HEK293 (cell line): ENCODE measurements around the gene IGFBP5.

Experiments used
- CTCF ChIA-PET: fragments of 350-600 bp; formaldehyde crosslinking; extraction: SDS; loops from one replicate; lab custom pipeline; 2021; ENCODE audit warnings: antibody characterized with exemption; lab: Yijun Ruan, JAX
- POLR2A ChIA-PET: fragments of 300-600 bp; formaldehyde crosslinking; extraction: SDS; loops from one replicate; lab custom pipeline; 2020; ENCODE audit warnings: antibody characterized with exemption, inconsistent platforms; lab: Yijun Ruan, JAX
- H3K27ac ChIP-seq: fragments of 200-500 bp; sonication (Bioruptor generic); 2 replicates; pipeline ENCODE4 v1.5.1; 2014; ENCODE audit warnings: low read depth, low read length, control low read depth, inconsistent platforms; ENCODE audit errors: extremely low read depth
- H3K36me3 ChIP-seq, 2 experiments: fragments of 200-500 bp in 1 of 2; sonication (Bioruptor generic) in 1 of 2; 1 replicate in 1 of 2; 2 replicates in 1 of 2; pipeline ENCODE4 v1.5.1; 2014 to 2017; ENCODE audit warnings: inconsistent platforms in 2 of 2, low read length in 2 of 2; ENCODE audit not compliant: control insufficient read depth in 2 of 2, insufficient read depth in 1 of 2
- H3K4me1 ChIP-seq: fragments of 200-500 bp; sonication (Bioruptor generic); 2 replicates; pipeline ENCODE4 v1.5.1; 2014; ENCODE audit warnings: mild to moderate bottlenecking, low read length, inconsistent platforms; ENCODE audit not compliant: control insufficient read depth, insufficient read depth
- H3K4me3 ChIP-seq: 2 replicates; pipeline ENCODE4 v1.5.1; 2011; ENCODE audit warnings: low read depth, mild to moderate bottlenecking, control low read depth, low read length, moderate library complexity
- H3K9me3 ChIP-seq: fragments of 200-500 bp; sonication (Bioruptor generic); 2 replicates; pipeline ENCODE4 v1.5.1; 2014; ENCODE audit warnings: low read depth, low read length, inconsistent platforms; ENCODE audit not compliant: control insufficient read depth, insufficient read depth
- KLF8 ChIP-seq: fragments of 450-650 bp; formaldehyde crosslinking; IDR thresholded peaks from 2 replicates; pipeline ENCODE4 v1.5.1; 2016; ENCODE audit warnings: missing biosample characterization, missing genetic modification characterization
- PRDM4 ChIP-seq: fragments of 450-650 bp; formaldehyde crosslinking; IDR thresholded peaks from 2 replicates; pipeline ENCODE4 v1.5.1; 2017; ENCODE audit warnings: missing biosample characterization, missing genetic modification characterization
- SP2 ChIP-seq: fragments of 450-650 bp; formaldehyde crosslinking; IDR thresholded peaks from 2 replicates; pipeline ENCODE4 v1.5.1; 2016; ENCODE audit warnings: missing biosample characterization, missing genetic modification characterization
- SP7 ChIP-seq: fragments of 450-650 bp; formaldehyde crosslinking; IDR thresholded peaks from 2 replicates; pipeline ENCODE4 v1.5.1; 2016; ENCODE audit warnings: missing biosample characterization, missing genetic modification characterization
- ZNF175 ChIP-seq: fragments of 450-650 bp; formaldehyde crosslinking; IDR thresholded peaks from 2 replicates; pipeline ENCODE4 v1.5.1; 2016; ENCODE audit warnings: missing biosample characterization, missing genetic modification characterization
- ZNF2 ChIP-seq: fragments of 450-650 bp; formaldehyde crosslinking; IDR thresholded peaks from 2 replicates; pipeline ENCODE4 v1.5.1; 2016; ENCODE audit warnings: missing biosample characterization, missing genetic modification characterization
- ZNF202 ChIP-seq: fragments of 450-650 bp; formaldehyde crosslinking; IDR thresholded peaks from 2 replicates; pipeline ENCODE4 v1.5.1; 2016; ENCODE audit warnings: missing biosample characterization, missing genetic modification characterization, borderline replicate concordance
- ZNF223 ChIP-seq: fragments of 450-650 bp; formaldehyde crosslinking; IDR thresholded peaks from 2 replicates; pipeline ENCODE4 v1.5.1; 2016; ENCODE audit warnings: missing biosample characterization, missing genetic modification characterization
- ZNF341 ChIP-seq: fragments of 450-650 bp; formaldehyde crosslinking; IDR thresholded peaks from 2 replicates; pipeline ENCODE4; 2016; ENCODE audit warnings: low read depth, missing biosample characterization, missing genetic modification characterization
- ZNF391 ChIP-seq: fragments of 450-650 bp; formaldehyde crosslinking; IDR thresholded peaks from 2 replicates; pipeline ENCODE4 v1.5.1; 2016; ENCODE audit warnings: low read depth, missing biosample characterization, missing genetic modification characterization, borderline replicate concordance
- ZNF530 ChIP-seq: fragments of 450-650 bp; formaldehyde crosslinking; IDR thresholded peaks from 2 replicates; pipeline ENCODE4 v1.5.1; 2016; ENCODE audit warnings: low read depth, missing biosample characterization, missing genetic modification characterization
- ZNF580 ChIP-seq: fragments of 450-650 bp; formaldehyde crosslinking; IDR thresholded peaks from 2 replicates; pipeline ENCODE4 v1.5.1; 2016; ENCODE audit warnings: missing biosample characterization, missing genetic modification characterization
- ZNF658 ChIP-seq: fragments of 450-650 bp; formaldehyde crosslinking; IDR thresholded peaks from 2 replicates; pipeline ENCODE4; 2016; ENCODE audit warnings: missing biosample characterization, missing genetic modification characterization
- ZNF660 ChIP-seq: fragments of 450-650 bp; IDR thresholded peaks from 2 replicates; pipeline ENCODE4 v1.5.1; 2018; ENCODE audit warnings: missing biosample characterization, mild to moderate bottlenecking, missing genetic modification characterization
- ZNF792 ChIP-seq: fragments of 450-650 bp; formaldehyde crosslinking; IDR thresholded peaks from 2 replicates; pipeline ENCODE4 v1.5.1; 2016; ENCODE audit warnings: missing biosample characterization, missing genetic modification characterization
- ZNF843 ChIP-seq: fragments of 450-650 bp; formaldehyde crosslinking; IDR thresholded peaks from 2 replicates; pipeline ENCODE4 v1.5.1; 2016; ENCODE audit warnings: missing biosample characterization, missing genetic modification characterization
- ZSCAN30 ChIP-seq: fragments of 450-650 bp; IDR thresholded peaks from 2 replicates; pipeline ENCODE4 v1.5.1; 2018; ENCODE audit warnings: missing biosample characterization, mild to moderate bottlenecking, missing genetic modification characterization, moderate library complexity
- TF ChIP-seq, protein P1 (sequence below): fragments of 450-650 bp; formaldehyde crosslinking; IDR thresholded peaks from 2 replicates; pipeline ENCODE4 v1.5.1; 2016; ENCODE audit warnings: missing biosample characterization, missing genetic modification characterization
- TF ChIP-seq, protein P2 (sequence below): fragments of 450-650 bp; formaldehyde crosslinking; IDR thresholded peaks from 2 replicates; pipeline ENCODE4 v1.5.1; 2016; ENCODE audit warnings: missing biosample characterization, missing genetic modification characterization
- TF ChIP-seq, protein P3 (sequence below): fragments of 450-650 bp; formaldehyde crosslinking; IDR thresholded peaks from 2 replicates; pipeline ENCODE4 v1.5.1; 2016; ENCODE audit warnings: missing biosample characterization, missing genetic modification characterization
- TF ChIP-seq, protein P4 (sequence below): fragments of 450-650 bp; formaldehyde crosslinking; IDR thresholded peaks from 2 replicates; pipeline ENCODE4 v1.5.1; 2017; ENCODE audit warnings: missing biosample characterization, missing genetic modification characterization
- TF ChIP-seq, protein P5 (sequence below): fragments of 450-650 bp; formaldehyde crosslinking; IDR thresholded peaks from 2 replicates; pipeline ENCODE4 v1.5.1; 2016; ENCODE audit warnings: missing biosample characterization, missing genetic modification characterization
- TF ChIP-seq, protein P6 (sequence below): fragments of 450-650 bp; formaldehyde crosslinking; IDR thresholded peaks from 2 replicates; pipeline ENCODE4 v1.5.1; 2016; ENCODE audit warnings: missing biosample characterization, missing genetic modification characterization

IGFBP5 gene, protein sequence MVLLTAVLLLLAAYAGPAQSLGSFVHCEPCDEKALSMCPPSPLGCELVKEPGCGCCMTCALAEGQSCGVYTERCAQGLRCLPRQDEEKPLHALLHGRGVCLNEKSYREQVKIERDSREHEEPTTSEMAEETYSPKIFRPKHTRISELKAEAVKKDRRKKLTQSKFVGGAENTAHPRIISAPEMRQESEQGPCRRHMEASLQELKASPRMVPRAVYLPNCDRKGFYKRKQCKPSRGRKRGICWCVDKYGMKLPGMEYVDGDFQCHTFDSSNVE

GRCh38 chr2:216695401-216695821, at the start of gene IGFBP5:
TSS of gene IGFBP5 (minus strand) at chr2:216695549. CDS start at chr2:216694775, 774 bp downstream.
- ChIA-PET POLR2A (interaction anchor here (0.6 to 1.0 kb wide), 7 partner anchors 11 to 1037 kb away, joined by 3 to 6 read pairs (median 3); no protein-coding TSS in a partner anchor), CTCF (interaction anchor here (0.5 to 5.1 kb wide), 27 partner anchors 9 to 1061 kb away, joined by 3 to 31 read pairs (median 4); no protein-coding TSS in a partner anchor)
- Histone ChIP-seq H3K4me3 (peak within 1 kb of the TSS; percentile 37), H3K4me1 (peaks cover 48% of the 10 kb centered on the region), H3K9me3 (no peaks in the 10 kb centered on the region), H3K27ac (peak within 1 kb of the TSS; percentile 94), H3K36me3 (no peaks in the 10 kb centered on the region)
- TF ChIP-seq SP7 (tag by site-specific recombination): no peak
- TF ChIP-seq ZNF843: 0 out of 2 replicates have a peak, but pooled peaks have one; percentile 12
- TF ChIP-seq, protein P1, sequence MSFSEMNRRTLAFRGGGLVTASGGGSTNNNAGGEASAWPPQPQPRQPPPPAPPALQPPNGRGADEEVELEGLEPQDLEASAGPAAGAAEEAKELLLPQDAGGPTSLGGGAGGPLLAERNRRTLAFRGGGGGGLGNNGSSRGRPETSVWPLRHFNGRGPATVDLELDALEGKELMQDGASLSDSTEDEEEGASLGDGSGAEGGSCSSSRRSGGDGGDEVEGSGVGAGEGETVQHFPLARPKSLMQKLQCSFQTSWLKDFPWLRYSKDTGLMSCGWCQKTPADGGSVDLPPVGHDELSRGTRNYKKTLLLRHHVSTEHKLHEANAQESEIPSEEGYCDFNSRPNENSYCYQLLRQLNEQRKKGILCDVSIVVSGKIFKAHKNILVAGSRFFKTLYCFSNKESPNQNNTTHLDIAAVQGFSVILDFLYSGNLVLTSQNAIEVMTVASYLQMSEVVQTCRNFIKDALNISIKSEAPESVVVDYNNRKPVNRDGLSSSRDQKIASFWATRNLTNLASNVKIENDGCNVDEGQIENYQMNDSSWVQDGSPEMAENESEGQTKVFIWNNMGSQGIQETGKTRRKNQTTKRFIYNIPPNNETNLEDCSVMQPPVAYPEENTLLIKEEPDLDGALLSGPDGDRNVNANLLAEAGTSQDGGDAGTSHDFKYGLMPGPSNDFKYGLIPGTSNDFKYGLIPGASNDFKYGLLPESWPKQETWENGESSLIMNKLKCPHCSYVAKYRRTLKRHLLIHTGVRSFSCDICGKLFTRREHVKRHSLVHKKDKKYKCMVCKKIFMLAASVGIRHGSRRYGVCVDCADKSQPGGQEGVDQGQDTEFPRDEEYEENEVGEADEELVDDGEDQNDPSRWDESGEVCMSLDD (tag by site-specific recombination): no peak
- TF ChIP-seq, protein P2, sequence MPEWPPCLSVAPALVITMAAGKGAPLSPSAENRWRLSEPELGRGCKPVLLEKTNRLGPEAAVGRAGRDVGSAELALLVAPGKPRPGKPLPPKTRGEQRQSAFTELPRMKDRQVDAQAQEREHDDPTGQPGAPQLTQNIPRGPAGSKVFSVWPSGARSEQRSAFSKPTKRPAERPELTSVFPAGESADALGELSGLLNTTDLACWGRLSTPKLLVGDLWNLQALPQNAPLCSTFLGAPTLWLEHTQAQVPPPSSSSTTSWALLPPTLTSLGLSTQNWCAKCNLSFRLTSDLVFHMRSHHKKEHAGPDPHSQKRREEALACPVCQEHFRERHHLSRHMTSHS (tag by site-specific recombination): no peak
- peak; percentile 79 for TF ChIP-seq ZNF660 (tag by site-specific recombination)
- no peak for TF ChIP-seq ZNF2
- TF ChIP-seq, protein P3, sequence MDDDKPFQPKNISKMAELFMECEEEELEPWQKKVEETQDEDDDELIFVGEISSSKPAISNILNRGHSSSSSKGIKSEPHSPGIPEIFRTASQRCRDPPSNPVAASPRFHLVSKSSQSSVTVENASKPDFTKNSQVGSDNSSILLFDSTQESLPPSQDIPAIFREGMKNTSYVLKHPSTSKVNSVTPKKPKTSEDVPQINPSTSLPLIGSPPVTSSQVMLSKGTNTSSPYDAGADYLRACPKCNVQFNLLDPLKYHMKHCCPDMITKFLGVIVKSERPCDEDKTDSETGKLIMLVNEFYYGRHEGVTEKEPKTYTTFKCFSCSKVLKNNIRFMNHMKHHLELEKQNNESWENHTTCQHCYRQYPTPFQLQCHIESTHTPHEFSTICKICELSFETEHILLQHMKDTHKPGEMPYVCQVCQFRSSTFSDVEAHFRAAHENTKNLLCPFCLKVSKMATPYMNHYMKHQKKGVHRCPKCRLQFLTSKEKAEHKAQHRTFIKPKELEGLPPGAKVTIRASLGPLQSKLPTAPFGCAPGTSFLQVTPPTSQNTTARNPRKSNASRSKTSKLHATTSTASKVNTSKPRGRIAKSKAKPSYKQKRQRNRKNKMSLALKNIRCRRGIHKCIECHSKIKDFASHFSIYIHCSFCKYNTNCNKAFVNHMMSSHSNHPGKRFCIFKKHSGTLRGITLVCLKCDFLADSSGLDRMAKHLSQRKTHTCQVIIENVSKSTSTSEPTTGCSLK: no peak
- TF ChIP-seq ZSCAN30 (tag by site-specific recombination): 0 out of 2 replicates have a peak, but pooled peaks have one; percentile 44
- TF ChIP-seq SP2 (tag by site-specific recombination): no peak
- TF ChIP-seq ZNF658 (tag by site-specific recombination): no peak
- TF ChIP-seq, protein P4, sequence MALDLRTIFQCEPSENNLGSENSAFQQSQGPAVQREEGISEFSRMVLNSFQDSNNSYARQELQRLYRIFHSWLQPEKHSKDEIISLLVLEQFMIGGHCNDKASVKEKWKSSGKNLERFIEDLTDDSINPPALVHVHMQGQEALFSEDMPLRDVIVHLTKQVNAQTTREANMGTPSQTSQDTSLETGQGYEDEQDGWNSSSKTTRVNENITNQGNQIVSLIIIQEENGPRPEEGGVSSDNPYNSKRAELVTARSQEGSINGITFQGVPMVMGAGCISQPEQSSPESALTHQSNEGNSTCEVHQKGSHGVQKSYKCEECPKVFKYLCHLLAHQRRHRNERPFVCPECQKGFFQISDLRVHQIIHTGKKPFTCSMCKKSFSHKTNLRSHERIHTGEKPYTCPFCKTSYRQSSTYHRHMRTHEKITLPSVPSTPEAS (tag by site-specific recombination): no peak
- no peak for TF ChIP-seq ZNF580 (tag by site-specific recombination)
- 0 out of 2 replicates have a peak, but pooled peaks have one; percentile 12 for TF ChIP-seq KLF8 (tag by site-specific recombination)
- TF ChIP-seq, protein P5, sequence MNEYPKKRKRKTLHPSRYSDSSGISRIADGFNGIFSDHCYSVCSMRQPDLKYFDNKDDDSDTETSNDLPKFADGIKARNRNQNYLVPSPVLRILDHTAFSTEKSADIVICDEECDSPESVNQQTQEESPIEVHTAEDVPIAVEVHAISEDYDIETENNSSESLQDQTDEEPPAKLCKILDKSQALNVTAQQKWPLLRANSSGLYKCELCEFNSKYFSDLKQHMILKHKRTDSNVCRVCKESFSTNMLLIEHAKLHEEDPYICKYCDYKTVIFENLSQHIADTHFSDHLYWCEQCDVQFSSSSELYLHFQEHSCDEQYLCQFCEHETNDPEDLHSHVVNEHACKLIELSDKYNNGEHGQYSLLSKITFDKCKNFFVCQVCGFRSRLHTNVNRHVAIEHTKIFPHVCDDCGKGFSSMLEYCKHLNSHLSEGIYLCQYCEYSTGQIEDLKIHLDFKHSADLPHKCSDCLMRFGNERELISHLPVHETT: no peak
- no peak for TF ChIP-seq ZNF202 (tag by site-specific recombination)
- TF ChIP-seq ZNF341 (tag by site-specific recombination): peak; percentile 86
- TF ChIP-seq ZNF391 (tag by site-specific recombination): no peak
- no peak for TF ChIP-seq ZNF223
- no peak for TF ChIP-seq ZNF792
- TF ChIP-seq PRDM4 (tag by site-specific recombination): no peak
- no peak for TF ChIP-seq ZNF175
- TF ChIP-seq, protein P6, sequence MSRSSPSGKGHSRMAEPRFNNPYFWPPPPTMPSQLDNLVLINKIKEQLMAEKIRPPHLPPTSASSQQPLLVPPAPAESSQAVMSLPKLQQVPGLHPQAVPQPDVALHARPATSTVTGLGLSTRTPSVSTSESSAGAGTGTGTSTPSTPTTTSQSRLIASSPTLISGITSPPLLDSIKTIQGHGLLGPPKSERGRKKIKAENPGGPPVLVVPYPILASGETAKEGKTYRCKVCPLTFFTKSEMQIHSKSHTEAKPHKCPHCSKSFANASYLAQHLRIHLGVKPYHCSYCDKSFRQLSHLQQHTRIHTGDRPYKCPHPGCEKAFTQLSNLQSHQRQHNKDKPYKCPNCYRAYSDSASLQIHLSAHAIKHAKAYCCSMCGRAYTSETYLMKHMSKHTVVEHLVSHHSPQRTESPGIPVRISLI (tag by site-specific recombination): no peak
- no peak for TF ChIP-seq ZNF530 (tag by site-specific recombination)
